NCI-H2171 treated with DMSO at 0.1 percent for 48 hours (cell line): ENCODE results near the gene GTSF1L.

Experiments
- DNase-seq: peaks from one replicate; lab custom pipeline; 2025; lab: John Stamatoyannopoulos, UW

The GTSF1L gene

DNA sequence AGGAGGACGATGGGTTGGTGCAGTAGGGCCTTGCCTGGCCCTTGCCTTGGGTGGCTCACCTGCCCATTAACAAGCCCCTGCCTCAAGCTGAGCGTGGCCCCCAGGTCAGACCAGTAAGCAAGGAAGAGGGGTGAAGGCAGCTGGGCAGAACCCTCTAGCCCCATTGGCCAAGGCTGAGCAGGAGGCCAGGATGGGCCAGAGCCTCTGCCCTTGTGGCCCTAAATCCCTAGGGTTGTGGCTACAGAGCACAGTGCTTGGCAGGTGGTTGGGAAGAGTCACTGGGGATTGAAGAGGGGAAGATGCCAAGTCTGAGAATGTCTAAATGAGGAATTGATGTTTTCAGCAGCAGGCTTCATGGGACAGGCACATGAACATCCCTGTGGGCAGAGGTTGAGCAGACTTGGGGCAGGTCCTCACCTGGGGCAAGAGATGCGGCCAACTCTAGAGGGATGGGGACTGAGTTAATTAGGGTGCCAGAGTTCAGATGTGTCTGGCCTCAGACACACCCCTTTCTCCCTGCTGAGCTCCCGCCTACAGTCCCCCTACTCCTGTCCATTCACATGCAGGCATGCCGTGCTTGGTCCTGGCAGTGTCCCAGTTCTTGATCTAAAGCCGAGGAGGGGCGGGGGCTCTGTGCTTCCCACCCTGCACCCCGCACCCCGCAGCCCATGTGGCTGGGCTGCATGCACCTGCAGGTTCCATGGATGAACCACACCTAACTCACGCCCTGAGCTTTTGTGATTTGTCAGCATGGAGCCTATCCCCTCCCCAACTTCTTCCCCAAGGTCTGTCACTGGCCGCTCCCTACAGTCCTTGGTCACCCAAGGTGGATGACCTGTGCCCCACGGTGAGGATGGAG lies 9.8 kb downstream of the GTSF1L start:
- no peak for DNase-seq

- no peak for DNase-seq
Measured at GRCh38 chr20:43716123-43716522, 10.7 kb downstream of the GTSF1L start.

DNA sequence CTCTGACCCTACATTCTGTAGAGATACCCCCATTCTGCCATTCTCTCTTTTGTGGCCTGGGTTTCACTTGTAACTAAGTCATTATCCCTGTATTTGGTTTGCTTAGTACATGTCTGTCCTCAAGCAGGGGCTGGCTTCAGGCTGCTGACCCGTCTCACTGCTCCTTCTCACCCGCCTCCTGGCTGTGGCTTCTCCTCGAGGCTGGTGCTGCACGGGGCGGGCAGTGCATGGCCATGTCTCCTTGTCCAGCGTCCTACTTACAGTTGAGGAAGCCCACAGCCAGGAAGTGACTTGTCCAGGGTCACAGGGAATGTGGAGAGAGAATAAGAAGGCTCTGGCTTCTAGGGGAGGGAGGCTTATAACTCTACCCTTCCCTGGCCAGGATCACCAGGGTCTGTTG lies 11.3 kb downstream of the GTSF1L start:
- no peak for DNase-seq

DNA sequence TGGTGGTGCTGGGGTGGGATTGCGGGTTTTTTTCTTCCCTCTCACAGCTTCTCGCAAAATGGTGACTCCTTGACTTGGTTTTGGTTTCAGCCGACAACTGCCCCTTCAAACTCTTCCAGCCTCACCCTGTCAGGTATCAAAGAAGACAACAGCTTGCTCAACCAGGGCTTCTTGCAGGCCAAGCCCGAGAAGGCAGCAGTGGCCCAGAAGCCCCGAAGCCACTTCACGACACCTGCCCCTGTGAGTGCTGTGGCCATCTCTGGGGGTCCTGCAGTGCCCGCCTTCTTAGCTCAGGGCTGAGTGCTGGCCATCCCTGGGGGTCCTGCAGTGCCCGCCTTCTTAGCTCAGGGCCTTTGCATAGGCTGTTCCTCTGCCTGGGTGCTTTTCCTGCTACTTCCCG lies 11.8 kb downstream of the GTSF1L start:
- DNase-seq = no peak

GRCh38 chr20:43711098-43711654 lies 15.6 kb downstream of the GTSF1L start:
- DNase-seq = no peak

DNA sequence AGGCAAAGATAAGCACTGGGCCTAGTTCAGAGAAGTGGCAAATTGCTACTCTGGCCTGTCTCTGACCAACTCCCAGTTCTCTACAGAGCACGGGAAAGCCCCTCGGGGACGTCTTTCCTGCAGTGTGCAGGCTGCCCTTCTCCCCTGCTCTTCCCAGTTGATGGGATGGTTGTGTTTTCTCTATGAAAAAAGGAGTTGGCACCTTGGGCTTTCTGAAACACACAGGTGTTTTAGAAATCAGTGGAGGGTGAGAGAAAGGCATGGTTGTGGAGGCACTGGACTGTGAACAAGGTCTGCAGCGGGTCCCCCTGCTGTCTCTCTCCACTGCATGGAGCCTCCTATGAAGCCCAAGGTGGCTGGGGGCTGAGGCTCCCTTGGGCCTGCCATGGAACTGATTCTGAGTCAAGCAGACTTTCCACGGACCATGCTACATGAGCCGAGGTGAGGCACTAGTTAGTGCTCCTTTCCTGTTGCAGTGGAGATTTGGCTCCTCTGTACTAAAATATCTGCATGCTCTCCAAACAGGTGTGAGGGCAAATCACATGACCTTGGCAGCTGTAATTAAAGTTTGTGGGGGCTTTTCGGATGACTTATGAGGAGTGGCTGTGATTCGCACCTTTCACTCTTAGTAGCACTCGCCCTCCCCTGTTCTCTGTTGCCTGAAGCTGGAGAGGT lies 16.3 kb downstream of the GTSF1L start:
- DNase-seq = no peak

GRCh38 chr20:43702502-43702901 lies 24.3 kb downstream of the GTSF1L start:
- no peak for DNase-seq

DNA sequence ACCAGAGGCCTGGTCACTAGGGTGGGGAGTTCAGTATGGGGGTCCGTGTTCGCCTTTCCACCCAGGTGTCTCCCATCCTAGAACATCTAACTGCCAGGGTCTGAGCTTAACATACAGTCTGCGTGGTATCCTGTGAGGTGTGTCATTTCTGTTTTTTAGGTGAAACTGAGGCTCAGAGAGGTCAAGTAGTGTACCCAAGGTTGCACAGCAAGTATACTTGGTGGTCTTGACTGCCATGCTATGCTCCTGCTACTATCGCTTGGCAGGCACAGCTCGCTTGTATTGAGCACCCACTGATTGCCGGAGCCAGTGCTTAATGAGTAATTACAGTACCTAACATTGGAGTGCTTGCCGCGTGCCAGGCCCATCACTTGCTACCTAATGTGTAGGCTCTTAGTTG lies 26.2 kb downstream of the GTSF1L start:
- no peak for DNase-seq

GRCh38 chr20:43699941-43700565 lies 26.7 kb downstream of the GTSF1L start:
- no peak for DNase-seq

- no peak for DNase-seq
Measured at GRCh38 chr20:43695571-43695970, 31.2 kb downstream of the GTSF1L start.

GRCh38 chr20:43694763-43695162 lies 32.0 kb downstream of the GTSF1L start:
- DNase-seq = no peak

DNA sequence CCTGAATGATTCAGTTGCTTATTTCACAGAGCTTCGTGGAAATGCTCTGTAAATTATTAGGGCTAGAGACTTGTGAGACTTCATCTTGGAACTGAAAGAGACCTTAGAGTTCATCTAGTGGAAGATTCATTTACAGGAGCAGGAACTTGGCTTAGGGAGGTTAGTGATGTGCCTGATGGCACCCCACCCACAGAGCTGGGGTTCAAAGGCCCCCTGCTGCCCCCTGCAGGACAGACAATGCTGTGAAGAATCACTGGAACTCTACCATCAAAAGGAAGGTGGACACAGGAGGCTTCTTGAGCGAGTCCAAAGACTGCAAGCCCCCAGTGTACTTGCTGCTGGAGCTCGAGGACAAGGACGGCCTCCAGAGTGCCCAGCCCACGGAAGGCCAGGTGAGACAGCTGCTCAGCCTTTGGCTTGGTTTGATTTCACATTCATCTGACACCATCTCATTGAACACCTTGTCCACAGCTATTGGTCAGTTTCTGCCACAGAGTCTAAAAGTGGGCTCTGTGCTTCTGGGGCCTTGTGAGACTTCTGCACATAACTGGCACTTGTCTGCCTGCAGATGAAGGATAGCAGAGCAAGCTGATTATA lies 34.8 kb downstream of the GTSF1L start:
- DNase-seq = no peak

DNA sequence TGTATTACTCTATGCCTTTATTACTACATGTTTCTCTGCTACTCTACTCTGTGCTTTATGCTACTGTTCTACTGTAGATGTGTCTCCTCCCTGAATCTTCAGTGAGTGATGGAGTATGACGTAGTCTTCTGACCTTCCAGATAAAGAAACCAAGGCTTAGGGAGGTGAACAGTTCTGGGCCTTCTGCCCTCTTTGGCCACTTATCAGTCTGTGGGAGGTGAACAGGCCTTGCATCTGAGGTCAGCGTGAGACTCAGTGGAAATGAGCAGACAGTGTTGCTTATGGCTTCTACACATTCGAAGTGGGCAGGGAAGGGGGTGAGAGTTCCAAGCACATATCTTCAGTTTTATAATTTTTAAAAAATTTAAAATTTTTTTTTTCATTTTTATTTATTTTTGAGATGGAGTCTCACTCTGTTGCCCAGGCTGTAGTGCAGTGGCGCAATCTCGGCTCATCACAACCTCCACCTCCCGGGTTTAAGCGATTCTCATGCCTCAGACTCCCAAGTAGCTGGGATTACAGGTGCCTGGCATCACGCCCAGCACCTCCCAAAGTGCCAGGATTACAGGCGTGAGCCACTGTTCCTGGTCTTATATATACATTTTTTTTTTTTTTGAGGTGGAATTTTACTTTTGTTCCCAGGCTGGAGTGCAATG lies 35.7 kb downstream of the GTSF1L start:
- DNase-seq = no peak

- DNase-seq = peak; percentile 27
Measured at GRCh38 chr20:43689165-43689564, 37.6 kb downstream of the GTSF1L start.

- no peak for DNase-seq
Measured at GRCh38 chr20:43686820-43687219, 40.0 kb downstream of the GTSF1L start.

DNA sequence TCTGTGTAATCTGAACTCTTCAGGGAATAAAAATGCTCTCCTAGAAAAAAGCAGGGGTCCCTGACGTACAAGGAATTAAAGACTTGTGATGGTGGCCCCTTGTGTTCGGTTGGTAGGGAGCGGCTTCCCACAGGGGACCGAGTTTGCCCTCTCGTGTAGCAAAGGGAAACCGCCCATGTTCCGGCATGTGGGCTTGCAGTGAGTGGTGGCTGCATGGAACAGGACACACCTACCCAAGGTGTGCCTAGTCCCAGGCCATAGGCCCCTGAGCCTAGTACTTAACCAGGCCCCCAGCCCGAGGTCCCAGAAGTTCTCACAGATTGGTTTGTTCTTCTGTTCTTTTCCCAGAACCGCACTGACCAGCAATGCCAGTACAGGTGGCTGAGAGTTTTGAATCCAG lies 44.4 kb downstream of the GTSF1L start:
- no peak for DNase-seq

DNA sequence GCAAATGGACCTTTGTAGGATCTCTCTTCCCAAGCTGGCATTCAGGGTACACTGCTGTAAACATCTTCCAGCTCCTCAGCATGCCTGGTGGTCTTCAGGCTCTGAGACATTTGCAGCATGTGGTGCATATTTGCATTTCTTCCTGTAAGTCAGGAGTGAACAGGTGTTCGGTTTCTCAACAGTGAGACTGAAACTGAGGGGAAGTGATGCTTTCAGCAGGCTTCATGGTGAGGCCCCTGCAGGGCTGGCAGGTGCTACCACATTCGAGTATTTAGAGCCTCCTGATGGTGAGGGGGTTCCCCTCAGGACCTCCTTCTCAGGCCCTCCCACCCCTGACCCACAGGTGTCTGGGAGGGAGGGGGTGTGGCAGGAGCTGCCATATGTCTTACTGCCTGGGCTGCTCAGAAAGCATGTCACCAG lies 44.8 kb downstream of the GTSF1L start:
- peak; percentile 99 for DNase-seq

- peak; percentile 97 for DNase-seq
Measured at GRCh38 chr20:43681468-43681942, 45.3 kb downstream of the GTSF1L start.

- DNase-seq = no peak
Measured at GRCh38 chr20:43680981-43681380, 45.8 kb downstream of the GTSF1L start.

DNA sequence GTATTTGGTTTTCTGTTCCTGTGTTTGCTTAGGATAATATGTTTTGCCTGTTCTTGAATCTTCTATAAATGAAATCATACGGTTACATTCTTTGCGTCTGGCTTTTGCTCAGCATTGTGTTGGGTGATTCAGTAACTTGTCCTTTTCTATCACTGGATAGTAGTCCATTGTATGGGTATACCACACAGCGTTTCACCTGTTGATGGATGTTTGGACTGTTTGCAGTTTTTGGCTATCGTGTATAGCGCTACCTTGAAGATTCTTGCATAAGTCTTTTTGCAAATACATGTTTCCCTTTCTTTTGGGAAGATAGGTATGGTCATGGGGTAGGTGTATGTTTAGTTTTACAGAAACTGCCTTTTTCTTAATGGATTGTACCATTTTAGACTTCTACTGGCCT lies 50.4 kb downstream of the GTSF1L start:
- DNase-seq = no peak
